GM12878 (cell line): ENCODE measurements around the gene MVB12B. TPM values are rescaled to one million over a fixed set of nuclear protein-coding genes. Genes with fewer than 3 reads are reported as not detected.

Source experiments
- ATAC-seq: fragments of 200-7000 bp; cut with Tn5 transposase; 3 replicates; pipeline ENCODE4 v1.9.1; 2020; ENCODE audit warnings: mild to moderate bottlenecking, moderate library complexity
- BruUV-seq: library from RNA; stranded (reverse); fragments of 400-500 nt; replicated peaks from 2 replicates; lab custom pipeline; 2021; lab: Mats Ljungman, UMichigan
- CTCF ChIA-PET: fragments of 300-600 bp; sonication (Branson Sonifier 250); formaldehyde crosslinking; extraction: SDS; loops from one replicate; lab custom pipeline; 2021; ENCODE audit warnings: inconsistent platforms; lab: Yijun Ruan, JAX
- POLR2A ChIA-PET: fragments of 350-600 bp; formaldehyde crosslinking; extraction: SDS; loops from one replicate; lab custom pipeline; 2021; ENCODE audit warnings: inconsistent platforms; lab: Charles Lee
- RAD21 ChIA-PET: fragments of 300-600 bp; sonication (Branson Sonifier 250); formaldehyde crosslinking; loops from one replicate; lab custom pipeline; 2023; ENCODE audit warnings: antibody characterized with exemption; ENCODE audit not compliant: unreplicated experiment; lab: Charles Lee
- SMC1A ChIA-PET: fragments of 300-600 bp; sonication (Branson Sonifier 250); formaldehyde crosslinking; loops from one replicate; lab custom pipeline; 2023; ENCODE audit not compliant: unreplicated experiment, uncharacterized antibody; lab: Charles Lee
- DNase-seq: peaks from one replicate; pipeline ENCODE4 v3.0.0-alpha.2; 2011; ENCODE audit warnings: low read depth, low spot score
- FAIRE-seq: peaks from 3 replicates; lab custom pipeline; 2011; peaks lifted over from hg19 to GRCh38; lab: Jason Lieb, UNC
- H2AFZ ChIP-seq: 2 replicates; pipeline ENCODE4 v1.6.0; 2011; ENCODE audit warnings: low read depth, low read length, control low read depth; ENCODE audit not compliant: control insufficient read depth
- H3K27ac ChIP-seq: 2 replicates; pipeline ENCODE4 v1.5.1; 2011; ENCODE audit warnings: control low read depth; ENCODE audit not compliant: control insufficient read depth, insufficient read depth
- H3K27me3 ChIP-seq, 2 experiments: replicated peaks in 1 of 2; 2 replicates each; pipeline versions ENCODE4 v1.6.0 to v1.6.1; 2011; ENCODE audit warnings: low read length in 1 of 2; ENCODE audit not compliant: control insufficient read depth in 2 of 2, insufficient read depth in 2 of 2
- H3K36me3 ChIP-seq, 2 experiments: 2 replicates each; pipeline ENCODE4 v1.5.1; 2011; ENCODE audit warnings: low read length in 1 of 2; ENCODE audit not compliant: control insufficient read depth in 2 of 2, insufficient read depth in 2 of 2
- H3K4me1 ChIP-seq: 2 replicates; pipeline ENCODE4 v1.6.1; 2011; ENCODE audit warnings: mild to moderate bottlenecking, low read length, moderate library complexity, mixed read lengths; ENCODE audit not compliant: control insufficient read depth, insufficient read depth
- H3K4me2 ChIP-seq: 2 replicates; pipeline ENCODE4 v1.6.0; 2011; ENCODE audit warnings: control low read depth; ENCODE audit not compliant: control insufficient read depth, insufficient read depth
- H3K4me3 ChIP-seq: fragments of 200-600 bp; sonication (generic); 2 replicates; pipeline ENCODE4 v1.5.1; 2016
- H3K79me2 ChIP-seq: 2 replicates; pipeline ENCODE4 v1.6.0; 2011; ENCODE audit warnings: low read length; ENCODE audit not compliant: control insufficient read depth, insufficient read depth
- H3K9ac ChIP-seq: 2 replicates; pipeline ENCODE4 v1.8.0; 2011; ENCODE audit warnings: low read length, control low read depth, mixed read lengths; ENCODE audit not compliant: control insufficient read depth, insufficient read depth
- H3K9me3 ChIP-seq: replicated peaks from 3 replicates; pipeline ENCODE4 v1.5.1; 2011; ENCODE audit warnings: mild to moderate bottlenecking, low read length; ENCODE audit not compliant: control insufficient read depth, insufficient read depth
- H4K20me1 ChIP-seq: 2 replicates; pipeline ENCODE4 v1.6.0; 2011; ENCODE audit not compliant: control insufficient read depth, insufficient read depth
- ATF7 ChIP-seq: fragments of 450-650 bp; IDR thresholded peaks from 2 replicates; pipeline ENCODE4 v1.6.1; 2016; ENCODE audit warnings: low read depth, mild to moderate bottlenecking
- CBX5 ChIP-seq: sonication (generic); IDR thresholded peaks from 2 replicates; pipeline ENCODE4 v1.6.1; 2016; ENCODE audit warnings: low read depth, moderate library complexity, mild to moderate bottlenecking, inconsistent platforms
- CTCF ChIP-seq, 3 experiments: IDR thresholded peaks in 2 of 3; conservative IDR thresholded peaks in 1 of 3; 2 replicates each; pipeline ENCODE4 v1.5.1; 2011; ENCODE audit warnings: low read depth in 3 of 3, low read length in 3 of 3, mild to moderate bottlenecking in 3 of 3, control low read depth in 2 of 3, moderate library complexity in 2 of 3, inconsistent platforms in 1 of 3, mixed read lengths in 1 of 3; ENCODE audit not compliant: control insufficient read depth in 2 of 3, insufficient read depth in 1 of 3; ENCODE audit errors: extremely low read depth in 1 of 3
- EGR1 ChIP-seq, 2 experiments: IDR thresholded peaks; 1 replicate in 1 of 2; 2 replicates in 1 of 2; pipeline ENCODE4 v1.6.1; 2011 to 2012; ENCODE audit warnings: low read depth in 2 of 2, low read length in 2 of 2, borderline replicate concordance in 1 of 2, mild to moderate bottlenecking in 1 of 2, moderate library complexity in 1 of 2
- EP300 ChIP-seq, 2 experiments: fragments of 150-350 bp in 1 of 2; IDR thresholded peaks; 2 replicates each; pipeline ENCODE4 v1.6.1; 2011 to 2012; ENCODE audit warnings: low read depth in 2 of 2, low read length in 2 of 2, borderline replicate concordance in 1 of 2, improper control_type of control experiment in 1 of 2, inconsistent platforms in 1 of 2; ENCODE audit not compliant: control insufficient read depth in 1 of 2
- GABPA ChIP-seq: IDR thresholded peaks from 2 replicates; pipeline ENCODE4 v1.6.1; 2014; ENCODE audit warnings: antibody characterized with exemption, low read depth, mild to moderate bottlenecking, inconsistent platforms
- HCFC1 ChIP-seq: fragments of 150-350 bp; IDR thresholded peaks from 2 replicates; pipeline ENCODE4 v1.6.1; 2014; ENCODE audit warnings: low read length
- HDAC2 ChIP-seq: fragments of 200-600 bp; sonication (generic); IDR thresholded peaks from 2 replicates; pipeline ENCODE4 v1.6.1; 2017
- MEF2B ChIP-seq: fragments of 450-650 bp; IDR thresholded peaks from 2 replicates; pipeline ENCODE4 v1.6.1; 2018; ENCODE audit warnings: mild to moderate bottlenecking, moderate library complexity; ENCODE audit not compliant: partially characterized antibody, poor library complexity, severe bottlenecking
- MXI1 ChIP-seq: fragments of 150-350 bp; IDR thresholded peaks from 2 replicates; pipeline ENCODE4 v1.6.1; 2011; ENCODE audit warnings: low read depth, mild to moderate bottlenecking, inconsistent platforms, low read length, improper control_type of control experiment
- MYB ChIP-seq: fragments of 150-350 bp; IDR thresholded peaks from 2 replicates; pipeline ENCODE4 v1.6.1; 2014; ENCODE audit warnings: mild to moderate bottlenecking, low read depth, low read length, borderline replicate concordance
- NFIC ChIP-seq: IDR thresholded peaks from 2 replicates; pipeline ENCODE4 v1.6.1; 2012; ENCODE audit warnings: low read depth, mild to moderate bottlenecking, inconsistent platforms, low read length, moderate library complexity
- NR2C1 ChIP-seq: fragments of 450-650 bp; IDR thresholded peaks from 2 replicates; pipeline ENCODE4 v1.6.1; 2017; ENCODE audit warnings: antibody characterized with exemption, mild to moderate bottlenecking, moderate library complexity
- NR2F1 ChIP-seq: fragments of 450-650 bp; conservative IDR thresholded peaks from 2 replicates; pipeline ENCODE4 v1.6.1; 2017; ENCODE audit warnings: mild to moderate bottlenecking
- PAX5 ChIP-seq: IDR thresholded peaks from 2 replicates; pipeline ENCODE4 v1.6.1; 2011; ENCODE audit warnings: low read depth, low read length, borderline replicate concordance
- SKIL ChIP-seq: fragments of 450-650 bp; IDR thresholded peaks from 2 replicates; pipeline ENCODE4 v1.6.1; 2017; ENCODE audit warnings: mild to moderate bottlenecking, low read depth, inconsistent platforms; ENCODE audit not compliant: poor library complexity, severe bottlenecking
- SP1 ChIP-seq: IDR thresholded peaks from one replicate; pipeline ENCODE4 v1.6.1; 2011; ENCODE audit warnings: low read depth, low read length
- ZNF622 ChIP-seq: fragments of 450-650 bp; IDR thresholded peaks from 2 replicates; pipeline ENCODE4 v1.6.1; 2017; ENCODE audit warnings: mild to moderate bottlenecking, inconsistent platforms
- WGBS: methylation state at CpG from one replicate; pipeline ENCODE4 v1.1.6; 2016; ENCODE audit warnings: low lambda C conversion rate; ENCODE audit not compliant: insufficient replicate concordance, insufficient coverage; ENCODE audit errors: missing lambda C conversion rate; 5-methylcytosine and 5-hydroxymethylcytosine counted together
- in situ Hi-C: fragments of 300-500 bp; cut with MboI; formaldehyde crosslinking; loops from 9 replicates; pipeline ENCODE4 v1.14.3; 2018; ENCODE audit warnings: mixed read lengths
- intact Hi-C: fragments of 100-400 bp; cut with micrococcal nuclease; formaldehyde crosslinking; loops from one replicate; pipeline ENCODE4 v1.14.2; 2022; ENCODE audit not compliant: unreplicated experiment
- polyA plus RNA-seq, 11 experiments: library from polyadenylated mRNA; depleted of rRNA in 4 of 11; unstranded in 6 of 11; stranded (reverse) in 5 of 11; fragments of >200 nt; fragmentation: Nextera tagmentation in 4 of 11; fragmentation: Illumina TruSeq in 1 of 11; extraction: Ambion mirVana in 4 of 11; extraction: Trizol in 1 of 11; gene quantifications; 1 replicate in 1 of 11; 2 replicates in 10 of 11; pipeline versions ENCODE4 v1.2.1 to v1.2.3, GENCODE V29; 2011 to 2016; ENCODE audit warnings: inconsistent platforms in 2 of 11, missing spikeins in 2 of 11, low read depth in 1 of 11
- total RNA-seq, 4 experiments: library from RNA; depleted of rRNA in 3 of 4; stranded (reverse); fragments of >200 nt in 3 of 4; fragmentation: Illumina TruSeq in 1 of 4; extraction: Trizol in 1 of 4; gene quantifications; 2 replicates each; pipeline versions ENCODE4 v1.2.1 to v1.2.3, GENCODE V29; 2013 to 2021

MVB12B gene
- total and polyA plus RNA-seq, 10 of the 15 experiments (the other 5 are each of a cell fraction or from before 2014, with no cell fraction given): 0.08 TPM; not detected in 9

- TF ChIP-seq SP1: no peak
- TF ChIP-seq ZNF622: no peak
- TF ChIP-seq EGR1 (IDR thresholded peaks at IDR 0.05; ENCODE audit: borderline replicate concordance in 1 of 2, low read depth in 2 of 2, low read length in 2 of 2): no peak
- no peak for TF ChIP-seq NR2C1
- no peak for TF ChIP-seq CTCF (IDR thresholded peaks at IDR 0.05 in 2 of 3, conservative IDR thresholded peaks at IDR 0.05 in 1 of 3; ENCODE audit: control insufficient read depth in 2 of 3, extremely low read depth in 1 of 3, insufficient read depth in 1 of 3, low read depth in 3 of 3, low read length in 3 of 3)
These were observed 83.6 kb downstream of the MVB12B start (continued) for GRCh38 chr9:126410229-126410628.

- 6% methylated on average over 12 of the region's 12 CpGs for WGBS
- H3K4me3 ChIP-seq: peak overlapping the region; percentile 39; the same call in 1 of the 2 replicates
- intact Hi-C loops (no loop called here), in situ Hi-C loops (loop anchor here (10.0 kb wide), 1 partner anchor 63 kb away; no protein-coding TSS in a partner anchor)
- peaks cover 12% of the 10 kb centered on the region for H3K4me1 ChIP-seq
- no peak overlapping the region; the same call in 1 of the 2 replicates for H3K27ac ChIP-seq
- ChIA-PET CTCF (interaction anchor here (0.6 to 2.8 kb wide), 3 partner anchors 12 to 162 kb away, joined by 3 to 11 read pairs (median 4); no protein-coding TSS in a partner anchor), RAD21 (no interaction called here), POLR2A (interaction anchor here (0.5 kb wide), 1 partner anchor 29 kb away, joined by 3 read pairs; no protein-coding TSS in a partner anchor), SMC1A (interaction anchor here (0.7 kb wide), 1 partner anchor 883 kb away, joined by 3 read pairs; no protein-coding TSS in a partner anchor)
- H3K4me2 ChIP-seq: peak overlapping the region; percentile 84
- no peaks in the 10 kb centered on the region for H3K36me3 ChIP-seq
- no peak overlapping the region for H3K9ac ChIP-seq
- no peaks in the 10 kb centered on the region; the same call in 1 of the 3 replicates for H3K9me3 ChIP-seq
- H3K79me2 ChIP-seq: no peaks in the 10 kb centered on the region
- ATAC-seq: peak; percentile 96
- no TSS peak for BruUV-seq
- FAIRE-seq: peak; percentile 90
- H4K20me1 ChIP-seq: no peaks in the 10 kb centered on the region
- peak overlapping the region; percentile 28; the same call in 1 of the 2 replicates for H2AFZ ChIP-seq
- peaks cover 0 to under 1% of the 10 kb centered on the region in 2 experiments; a peak in 2 of 4 replicates for H3K27me3 ChIP-seq
- peak; percentile 93 for DNase-seq
- TF ChIP-seq NR2F1 (0 out of 2 replicates have a peak, but pooled peaks have one; percentile 39), MEF2B (peak; percentile 47), HCFC1 (no peak), MYB (no peak; the same call in 1 of the 2 replicates), NFIC (peak; percentile 67), MXI1 (peak; percentile 52; the same call in 1 of the 2 replicates), PAX5 (peak; percentile 99), ATF7 (peak; percentile 55), GABPA (peak; percentile 24; the same call in 1 of the 2 replicates), CBX5 (0 out of 2 replicates have a peak, but pooled peaks have one; percentile 33), EP300 (IDR thresholded peaks at IDR 0.05; ENCODE audit: borderline replicate concordance in 1 of 2, control insufficient read depth in 1 of 2, low read depth in 2 of 2, low read length in 2 of 2) (peak; percentile 35 to 90; a peak in 3 of 4 replicates), HDAC2 (no peak), SKIL (peak; percentile 76)
These were observed 84.8 kb downstream of the MVB12B start for GRCh38 chr9:126411225-126411947.
